ENCODE data around the gene GCK.
"Not testable (repeated sequence)": the region's sequence is repeated elsewhere in the genome, so short reads cannot be mapped to it uniquely, and the experiment has no call there.

GCK gene

DNA sequence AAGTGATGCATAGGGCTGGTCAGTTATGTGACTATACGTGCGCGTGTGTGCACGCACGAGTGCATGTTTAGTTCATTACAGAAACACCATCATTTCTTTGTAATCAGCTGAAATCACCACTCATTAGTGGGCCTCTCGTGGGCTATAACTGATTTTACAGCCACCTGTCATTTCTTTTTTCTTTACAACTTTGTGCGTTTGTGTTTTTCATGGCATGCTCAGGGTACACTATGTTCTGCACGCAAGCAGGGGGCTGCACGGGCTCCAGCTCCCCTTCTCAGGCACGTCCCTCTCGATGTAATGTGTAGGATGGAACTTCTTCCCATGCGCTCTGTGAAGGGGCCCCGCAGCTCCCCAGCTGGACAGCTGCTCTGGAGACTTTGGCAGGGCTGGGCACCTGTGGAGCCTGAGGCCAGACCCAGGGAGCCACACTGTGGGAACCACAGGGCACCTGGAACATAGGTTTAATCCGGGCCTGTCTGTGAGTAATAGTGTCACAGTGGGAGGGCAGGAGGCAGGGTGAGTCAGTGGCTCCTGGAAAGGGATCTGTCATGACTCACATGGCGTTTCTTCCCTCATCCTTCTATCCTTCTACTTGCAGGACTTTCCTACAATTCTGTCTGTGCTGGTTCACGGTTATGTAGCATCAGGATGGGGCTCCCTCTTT lies 4.9 kb downstream of the GCK start:
- FAIRE-seq (no peak), DNase-seq (ENCODE audit: insufficient read length, low spot score) (no peak)

GRCh38 chr7:44183386-44183785 lies 5.9 kb downstream of the GCK start:
- FAIRE-seq, result no peak

GRCh38 chr7:44182827-44183226 lies 6.4 kb downstream of the GCK start:
- DNase-seq (ENCODE audit: insufficient read length, low spot score), result no peak
- FAIRE-seq, result no peak

More at GRCh38 chr7:44183386-44183785, 5.9 kb downstream of the GCK start:
- DNase-seq (ENCODE audit: insufficient read length, low spot score), result no peak

DNA sequence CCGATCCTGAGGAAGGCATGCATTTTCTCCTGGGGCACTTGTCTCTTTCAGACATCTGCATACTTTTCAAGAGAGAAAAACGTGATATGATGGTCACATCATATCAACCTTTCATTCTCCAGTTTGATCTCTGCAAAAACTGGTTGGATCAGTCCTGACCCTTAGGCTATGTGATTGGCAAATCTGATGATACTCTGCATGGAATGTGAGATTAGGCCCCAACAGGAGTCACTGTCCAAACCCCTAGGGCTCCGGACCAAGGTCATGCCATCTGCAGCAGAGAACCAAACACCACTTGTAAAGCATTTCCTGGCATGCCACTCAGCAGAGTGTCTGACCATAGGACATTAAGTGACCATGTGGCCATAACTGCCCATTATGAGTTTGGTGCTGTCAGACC lies 8.6 kb downstream of the GCK start:
- FAIRE-seq (no peak), DNase-seq (ENCODE audit: insufficient read length, low spot score) (no peak)

GRCh38 chr7:44177570-44178131 lies 11.6 kb downstream of the GCK start:
- FAIRE-seq, result no peak

DNA sequence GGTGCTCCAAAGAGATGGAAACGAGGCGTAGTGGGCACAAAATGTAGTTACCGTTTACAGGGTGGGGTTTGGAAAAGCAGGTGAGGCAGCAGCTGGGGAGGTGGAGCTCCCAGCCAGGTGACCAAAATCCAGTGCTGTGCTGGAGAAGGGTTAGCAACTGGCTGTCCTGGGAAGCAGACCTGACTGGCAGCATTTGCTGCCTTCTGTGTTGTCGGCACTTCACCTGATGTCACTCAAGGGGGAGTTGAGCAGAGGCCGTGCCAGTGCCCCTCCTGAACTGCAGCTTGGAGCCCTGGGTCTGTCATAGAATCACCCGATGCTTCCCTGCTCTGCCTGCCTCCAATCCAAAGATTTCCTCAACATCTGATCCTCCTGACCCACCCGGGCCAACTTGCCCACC lies 12.8 kb downstream of the GCK start:
- DNase-seq (ENCODE audit: insufficient read length, low spot score), result no peak

More at GRCh38 chr7:44177570-44178131, 11.6 kb downstream of the GCK start:
- no peak for DNase-seq (ENCODE audit: insufficient read length, low spot score)

GRCh38 chr7:44175730-44176129 lies 13.5 kb downstream of the GCK start:
- FAIRE-seq, result no peak

More for the DNA sequence above, 12.8 kb downstream of the GCK start:
- FAIRE-seq, result no peak

GRCh38 chr7:44174694-44174948 lies 14.6 kb downstream of the GCK start:
- not testable (repeated sequence) for DNase-seq (ENCODE audit: insufficient read length, low spot score); FAIRE-seq

More at GRCh38 chr7:44175730-44176129, 13.5 kb downstream of the GCK start:
- DNase-seq (ENCODE audit: insufficient read length, low spot score), result no peak

DNA sequence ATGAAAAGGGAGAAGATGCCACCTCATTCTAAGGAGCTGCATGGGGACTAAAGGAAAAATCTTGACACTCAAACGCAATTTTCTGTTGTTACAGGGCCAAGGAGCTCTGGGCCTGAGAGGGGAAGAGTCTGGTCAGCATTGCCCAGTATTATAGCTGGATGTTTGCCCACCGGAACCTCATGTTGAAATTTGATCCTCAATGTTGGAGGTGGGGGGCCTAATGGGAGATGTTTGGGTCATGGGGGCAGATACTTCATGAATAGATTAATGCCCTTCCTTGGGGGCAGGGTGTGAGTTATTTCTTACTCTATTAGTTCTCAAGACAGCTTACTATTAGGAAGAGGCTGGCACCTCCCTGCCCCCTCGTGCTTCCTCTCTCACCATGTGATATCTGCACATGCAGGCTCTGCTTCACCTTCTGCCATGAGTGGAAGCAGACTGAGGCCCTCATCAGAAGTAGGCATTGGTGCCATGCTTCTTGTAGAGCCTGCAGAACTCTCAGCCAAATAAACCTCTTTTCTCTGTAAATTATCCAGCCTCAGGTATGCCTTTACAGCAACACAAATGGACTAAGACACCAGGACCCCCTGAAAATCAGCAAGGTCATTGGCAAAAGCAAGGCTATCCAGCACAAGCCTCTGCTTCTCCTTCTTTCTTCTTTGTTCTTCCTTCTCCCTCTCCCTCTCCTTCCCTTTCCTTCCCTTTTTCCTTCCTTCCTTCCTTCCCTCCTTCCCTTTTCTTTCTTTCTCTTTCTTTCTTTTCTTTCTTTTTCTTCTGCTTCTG lies 15.1 kb downstream of the GCK start:
- FAIRE-seq (no peak), DNase-seq (ENCODE audit: insufficient read length, low spot score) (no peak)

DNA sequence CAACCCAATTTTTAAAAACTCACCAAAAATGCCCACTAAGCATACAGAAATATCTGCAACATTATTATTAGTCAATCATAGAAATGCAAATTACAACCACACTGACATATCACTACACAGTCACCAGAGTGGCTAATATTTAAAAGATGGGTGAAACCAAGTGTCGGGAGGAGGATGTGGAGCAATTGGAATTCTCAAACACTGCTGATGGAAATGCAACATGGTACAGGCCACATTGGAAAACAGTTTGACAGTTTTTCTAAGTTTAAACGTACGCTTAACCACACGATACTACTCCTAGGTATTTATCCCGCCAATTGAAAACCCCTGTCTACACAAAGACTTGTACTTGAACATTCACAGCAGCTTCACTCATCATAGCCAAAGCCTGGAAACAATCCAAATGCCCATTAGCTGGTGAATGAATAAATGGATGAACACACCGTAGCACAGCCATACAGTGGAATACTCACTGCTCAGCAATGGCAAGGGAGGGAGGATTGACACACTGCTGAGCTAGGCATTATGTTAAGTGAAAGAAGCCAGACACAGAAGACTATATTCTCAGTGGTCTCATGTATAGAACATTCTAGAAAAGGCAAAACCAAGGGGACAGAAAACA lies 16.3 kb downstream of the GCK start:
- FAIRE-seq, result no peak
- DNase-seq (ENCODE audit: insufficient read length, low spot score), result no peak

DNA sequence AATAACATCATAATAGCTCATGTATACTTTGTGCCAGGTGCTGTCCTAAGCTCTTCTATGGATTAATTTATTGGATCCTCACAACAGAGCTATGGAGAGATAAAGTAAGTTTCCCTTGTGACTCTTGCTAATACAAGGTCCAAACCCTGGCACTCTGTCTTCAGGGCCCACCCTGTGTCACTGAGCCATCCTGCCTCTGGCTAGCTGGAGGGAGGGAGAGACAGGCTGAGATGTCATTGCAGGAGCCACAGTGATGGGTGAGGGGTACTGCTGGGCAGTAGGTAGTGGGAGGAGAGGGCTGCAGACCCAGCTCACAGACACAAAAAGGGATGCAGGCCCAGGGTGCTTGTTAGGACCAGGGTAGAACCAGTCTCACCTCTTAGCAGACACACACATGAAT lies 16.9 kb downstream of the GCK start:
- no peak for DNase-seq (ENCODE audit: insufficient read length, low spot score)
- no peak for FAIRE-seq

DNA sequence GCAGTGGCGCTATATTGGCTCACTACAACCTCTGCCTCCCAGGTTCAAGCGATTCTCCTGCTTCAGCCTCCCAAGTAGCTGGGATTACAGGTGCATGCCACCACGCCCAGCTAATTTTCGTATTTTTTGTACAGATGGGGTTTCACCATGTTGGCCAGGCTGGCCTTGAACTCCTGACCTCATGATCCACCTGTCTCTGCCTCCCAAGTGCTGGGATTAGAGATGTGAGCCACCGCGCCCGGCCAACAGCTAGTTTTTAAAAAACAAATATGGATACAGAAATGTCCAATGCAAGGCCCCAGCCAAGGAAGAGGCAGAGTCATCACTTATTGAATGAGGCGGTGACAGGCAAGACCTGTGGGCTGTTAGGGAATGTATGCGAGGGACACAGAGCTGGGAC lies 17.3 kb downstream of the GCK start:
- DNase-seq (ENCODE audit: insufficient read length, low spot score); FAIRE-seq: not testable (repeated sequence)

GRCh38 chr7:44167920-44168319 lies 21.3 kb downstream of the GCK start:
- DNase-seq (ENCODE audit: insufficient read length, low spot score), result no peak
- FAIRE-seq, result peak; percentile 74

DNA sequence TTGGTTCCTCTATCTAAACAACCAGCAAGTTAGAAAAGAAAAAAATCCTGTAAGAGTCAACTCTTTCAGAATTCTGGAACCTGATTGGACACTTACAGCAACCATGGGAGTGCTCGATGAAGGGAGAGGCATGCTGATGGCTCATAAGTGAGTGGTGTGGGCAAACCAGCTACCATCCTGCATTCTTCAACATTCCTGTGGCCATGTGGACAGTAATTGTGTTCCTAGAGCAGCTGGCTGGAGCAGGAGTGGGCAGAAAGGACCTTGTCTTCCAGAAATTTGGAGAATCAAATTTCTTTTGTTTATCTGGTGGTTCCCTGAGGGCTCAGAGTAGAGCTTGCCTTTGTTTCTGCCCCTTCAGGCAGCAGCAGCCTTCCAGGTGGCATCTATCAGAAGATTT lies 25.6 kb downstream of the GCK start:
- no peak for FAIRE-seq
- DNase-seq (ENCODE audit: insufficient read length, low spot score), result no peak

GRCh38 chr7:44162785-44163395 lies 26.3 kb downstream of the GCK start:
- FAIRE-seq, result no peak

GRCh38 chr7:44162179-44162578 lies 27.1 kb downstream of the GCK start:
- no peak for DNase-seq (ENCODE audit: insufficient read length, low spot score)
- FAIRE-seq, result no peak

More at GRCh38 chr7:44162785-44163395, 26.3 kb downstream of the GCK start:
- DNase-seq (ENCODE audit: insufficient read length, low spot score), result no peak

GRCh38 chr7:44161371-44161770 lies 27.9 kb downstream of the GCK start:
- FAIRE-seq (no peak), DNase-seq (ENCODE audit: insufficient read length, low spot score) (no peak)

DNA sequence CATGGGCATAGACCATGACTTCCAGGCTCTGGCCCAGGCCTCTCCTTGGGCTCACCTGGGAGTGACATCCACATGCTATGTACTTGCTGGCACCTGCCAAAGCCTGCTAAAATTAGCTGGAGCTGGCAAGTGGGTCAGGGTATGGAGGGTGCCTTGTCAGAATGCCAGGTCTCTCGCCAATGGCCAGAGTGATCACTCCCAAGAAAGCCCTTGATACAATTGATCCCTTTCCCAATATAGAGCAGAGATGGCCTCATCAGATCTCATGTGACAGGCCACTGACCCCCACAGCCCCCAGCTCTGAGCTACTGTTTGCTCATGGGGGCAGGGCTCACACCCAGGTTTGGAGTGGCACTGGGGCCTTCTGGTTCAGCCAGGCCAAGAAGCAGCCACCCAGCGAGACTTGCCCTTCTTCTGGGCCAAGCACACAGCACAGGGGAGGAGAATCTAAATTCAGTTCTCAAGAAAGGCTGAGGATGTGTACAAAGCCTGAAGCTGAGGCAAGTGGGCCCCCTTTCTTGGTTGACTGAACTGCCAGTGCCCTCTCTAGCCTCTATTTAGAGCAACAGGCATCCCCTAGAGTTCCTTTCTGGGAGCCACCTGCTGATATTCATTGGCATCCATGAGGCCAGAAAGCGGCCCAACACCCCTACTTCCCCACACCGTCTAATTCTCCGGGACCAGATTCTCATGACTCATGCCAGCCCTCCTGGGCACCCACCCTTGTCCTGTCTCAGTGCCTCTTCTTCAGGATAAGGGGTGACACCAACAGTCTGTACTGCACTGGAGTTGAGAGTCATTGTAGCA lies 29.2 kb downstream of the GCK start:
- DNase-seq (ENCODE audit: insufficient read length, low spot score), result no peak
- FAIRE-seq, result no peak

DNA sequence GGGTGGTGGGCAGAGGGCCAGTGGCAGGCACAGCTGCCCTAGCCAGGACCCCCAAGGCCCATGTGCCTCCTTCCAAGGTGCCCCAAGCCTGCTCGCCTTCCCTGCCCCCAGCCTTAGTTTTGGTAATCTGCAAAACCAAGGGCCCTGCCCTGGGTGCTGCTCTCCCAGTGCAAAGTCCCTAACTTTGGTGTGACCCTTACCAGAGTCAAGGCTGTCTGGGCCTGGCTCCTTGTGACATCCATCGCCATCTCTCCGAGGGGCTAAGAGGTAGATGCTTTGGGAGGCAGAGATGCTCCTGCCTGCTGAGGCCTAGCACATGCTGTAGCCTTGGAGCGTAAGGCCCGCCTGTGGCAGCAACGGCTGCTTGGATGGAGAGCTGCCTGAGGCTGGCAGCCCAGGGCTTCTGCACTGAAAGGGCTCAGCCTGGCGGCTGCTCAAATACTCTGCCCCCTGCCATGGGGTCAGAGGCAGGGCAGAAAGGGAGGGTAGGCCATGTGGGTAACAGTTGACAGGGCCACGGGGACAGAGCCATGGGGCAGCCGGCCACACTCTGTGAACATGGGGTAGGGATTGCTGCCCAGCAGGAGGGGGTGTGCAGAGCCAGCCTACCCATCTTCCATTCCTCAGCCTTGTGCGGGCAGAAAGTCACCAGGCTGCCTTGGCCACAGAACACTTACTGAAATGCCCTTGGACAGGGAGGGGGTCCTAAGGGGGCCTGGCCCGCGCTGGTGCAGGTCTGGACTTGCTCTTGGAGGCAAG lies 30.2 kb downstream of the GCK start:
- no peak for FAIRE-seq
- no peak for DNase-seq (ENCODE audit: insufficient read length, low spot score)

Measured in GM19239 (cell line).